ENCODE results near the gene ANKRD31.
A peak's percentile ranks its signal among the peaks of the same experiment; 100 is the strongest.
"Not testable (repeated sequence)": the region's sequence is repeated elsewhere in the genome, so short reads cannot be mapped to it uniquely, and the experiment has no call there.

The ANKRD31 gene

DNA sequence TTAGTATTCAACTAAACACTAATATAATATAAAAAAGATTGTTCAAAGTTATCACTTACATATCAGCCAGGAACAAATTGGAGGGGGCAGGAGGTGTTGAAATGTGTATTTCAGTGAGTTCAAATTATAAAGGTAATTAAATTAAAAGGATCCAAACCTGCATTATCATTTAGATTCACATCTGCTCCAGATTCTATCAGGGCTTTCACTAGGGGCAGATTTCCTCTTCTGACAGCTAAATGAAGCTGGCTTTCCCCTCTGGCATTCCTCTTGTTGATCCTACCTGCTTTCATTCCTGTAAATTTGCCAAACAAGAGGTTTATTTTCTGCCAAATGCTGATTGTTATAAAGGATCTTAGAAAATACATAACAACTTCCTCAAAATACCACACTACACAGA is 98.0 kb downstream of the ANKRD31 start:
- DNase-seq, result no peak

DNA sequence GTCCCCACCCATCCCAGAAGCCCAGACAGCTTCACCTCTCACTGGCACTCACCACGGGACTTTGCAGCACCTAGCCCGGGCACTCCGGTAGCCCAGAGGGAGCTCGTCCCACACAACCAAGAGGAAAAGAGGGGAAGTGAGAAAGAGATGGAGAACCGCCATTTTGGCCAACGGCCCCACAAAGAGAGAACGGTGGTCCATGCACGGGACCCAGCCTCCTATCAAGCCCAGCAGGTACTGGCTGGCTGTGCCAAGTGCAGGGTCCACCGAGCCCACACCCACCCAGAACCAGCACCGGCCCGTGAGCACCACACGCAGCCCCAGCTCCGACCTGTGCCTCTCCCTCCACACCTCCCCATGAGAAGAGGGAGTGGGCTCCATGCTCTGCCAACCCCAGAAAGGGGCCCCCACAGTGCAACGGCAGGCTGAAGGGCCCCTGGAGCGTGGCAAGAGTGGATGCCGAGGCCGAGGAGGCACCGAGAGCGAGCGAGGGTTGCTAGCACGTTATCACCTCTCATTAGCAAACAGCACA is 105.8 kb downstream of the ANKRD31 start:
- DNase-seq, result no peak

- DNase-seq, result no peak
Observed at GRCh38 chr5:75116856-75117255, 119.8 kb downstream of the ANKRD31 start.

DNA sequence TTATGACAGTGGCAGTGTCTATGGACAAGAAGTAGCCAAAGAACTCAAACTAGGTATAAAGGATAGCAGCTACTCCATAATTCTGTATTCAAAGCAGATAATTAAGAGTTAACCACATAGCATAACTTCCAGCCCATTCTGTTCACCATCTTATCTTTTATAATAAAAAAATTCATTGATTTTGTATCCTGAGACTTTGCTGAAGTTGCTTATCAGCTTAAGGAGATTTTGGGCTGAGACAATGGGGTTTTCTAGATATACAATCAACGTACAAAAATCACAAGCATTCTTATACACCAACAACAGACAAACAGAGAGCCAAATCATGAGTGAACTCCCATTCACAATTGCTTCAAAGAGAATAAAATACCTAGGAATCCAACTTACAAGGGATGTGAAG is 122.4 kb downstream of the ANKRD31 start:
- not testable (repeated sequence) for DNase-seq

DNA sequence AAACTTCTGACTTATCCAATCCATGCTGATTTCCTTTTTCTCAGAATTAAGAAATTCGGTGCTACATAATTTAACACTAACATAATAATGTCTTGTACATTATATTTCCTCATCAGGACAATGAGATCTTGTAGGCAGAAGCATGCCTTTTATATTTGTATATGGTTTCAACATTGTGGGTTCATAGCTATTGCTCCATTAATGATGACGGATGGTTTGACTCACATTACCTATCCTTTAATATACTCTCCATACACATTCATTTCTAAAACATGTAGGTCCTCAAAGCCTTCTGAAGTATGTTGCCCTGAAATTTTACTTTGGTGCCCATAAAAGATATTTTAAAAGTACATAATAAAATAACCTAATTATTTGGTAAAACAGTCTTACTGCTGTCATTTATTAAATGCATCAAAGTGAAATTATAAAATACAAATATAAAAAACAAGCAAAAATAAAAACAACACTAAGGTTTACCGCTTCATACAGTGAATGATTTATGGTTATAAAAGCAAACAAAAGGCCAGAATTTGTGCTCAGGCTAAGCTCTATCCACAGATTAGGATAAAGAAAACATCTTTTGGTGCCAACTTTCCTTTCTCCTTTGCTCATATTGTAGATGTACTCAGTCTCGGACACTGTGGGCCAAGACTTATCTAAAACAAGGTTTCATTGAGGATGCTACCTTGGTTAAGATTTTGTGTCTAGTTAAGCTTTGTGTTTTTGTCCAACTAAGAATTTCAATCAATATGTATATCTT is 123.1 kb downstream of the ANKRD31 start:
- DNase-seq, result no peak

DNA sequence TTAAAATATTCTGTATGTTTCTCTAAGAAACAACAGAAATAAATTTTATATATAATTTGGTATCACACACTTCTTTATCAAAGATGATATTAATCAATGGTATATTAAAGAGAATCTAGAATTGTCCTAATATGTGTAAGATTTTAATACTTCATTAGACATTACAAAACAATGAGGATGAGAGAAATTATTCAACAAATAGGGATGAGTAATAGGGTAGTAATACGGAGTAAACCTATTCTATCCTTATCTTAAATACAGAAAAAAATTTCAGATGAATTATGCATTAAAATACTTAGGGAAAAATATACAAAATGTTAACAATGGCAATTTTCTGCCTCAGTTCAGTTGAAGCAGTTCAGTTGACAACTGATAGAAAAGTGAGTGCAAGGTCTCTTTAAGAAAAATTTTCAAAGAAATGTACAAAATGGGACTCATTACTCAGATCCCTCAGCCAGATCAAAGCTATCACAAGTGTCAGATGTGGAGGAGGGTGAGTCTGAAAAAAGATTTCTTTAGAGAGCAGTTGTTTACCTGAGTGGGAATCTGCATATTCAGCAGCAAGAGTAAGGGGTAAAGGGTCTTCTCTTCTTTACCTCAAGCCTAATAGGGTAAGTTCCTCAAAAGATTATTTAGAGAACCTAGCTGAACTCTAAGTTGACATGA is 127.6 kb downstream of the ANKRD31 start:
- DNase-seq, result no peak

DNA sequence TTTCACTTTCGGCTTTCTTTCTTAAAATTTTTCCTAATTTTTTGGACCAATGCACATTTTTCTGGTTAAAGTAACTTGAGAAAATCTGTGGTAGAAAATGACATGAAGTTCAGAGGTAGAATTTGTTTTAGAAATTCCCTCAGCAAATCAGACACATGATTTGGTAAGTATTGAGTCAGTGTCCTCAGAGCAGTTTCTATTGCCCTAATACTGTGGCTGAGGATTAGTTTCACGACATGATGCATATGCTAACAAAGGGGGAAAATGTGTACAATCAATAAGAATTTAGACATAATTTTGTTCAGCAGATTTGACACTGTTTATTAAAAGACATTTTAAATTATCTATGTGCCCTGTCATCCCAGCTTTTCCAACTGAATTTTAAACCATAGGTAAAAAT is 128.2 kb downstream of the ANKRD31 start:
- DNase-seq, result no peak

DNA sequence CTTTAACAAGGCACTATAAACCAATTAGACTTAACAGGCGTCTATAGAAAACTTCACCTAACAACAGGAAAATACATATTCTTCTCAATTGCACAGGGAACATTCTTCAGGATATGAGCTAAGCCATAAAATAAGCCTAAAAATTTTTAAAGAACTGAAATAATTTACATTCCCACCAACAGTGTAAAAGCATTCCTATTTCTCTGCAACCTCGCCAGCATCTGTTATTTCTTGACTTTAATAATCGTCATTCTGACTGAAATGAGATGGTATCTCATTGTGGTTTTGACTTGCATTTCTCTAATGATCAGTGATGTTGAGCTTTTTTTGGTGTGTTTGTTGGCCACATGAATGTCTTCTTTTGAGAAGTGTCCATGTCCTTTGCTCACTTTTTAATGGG is 140.7 kb downstream of the ANKRD31 start:
- not testable (repeated sequence) for DNase-seq

DNA sequence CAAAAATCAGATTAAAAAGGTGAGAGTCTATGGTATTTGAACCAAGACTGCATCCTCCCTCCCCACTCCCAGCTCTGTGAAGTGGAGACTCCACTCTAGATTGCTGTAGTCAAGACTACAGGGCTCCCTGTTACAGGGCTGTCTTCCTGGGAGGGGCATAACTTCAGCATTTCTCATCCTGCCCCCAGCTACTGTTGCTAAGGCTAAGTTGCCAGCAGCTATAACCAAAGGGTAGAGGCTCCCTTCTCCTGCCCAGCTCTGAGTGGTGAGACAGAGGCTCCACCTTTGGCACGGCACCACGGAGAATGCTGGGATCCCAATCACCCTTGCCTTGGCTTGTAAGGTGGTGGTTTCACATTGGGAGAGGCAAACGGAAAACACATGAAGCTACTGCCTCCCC is 145.1 kb downstream of the ANKRD31 start:
- no peak for DNase-seq

- DNase-seq, result no peak
Observed at GRCh38 chr5:75089662-75090061, 147.0 kb downstream of the ANKRD31 start.

DNA sequence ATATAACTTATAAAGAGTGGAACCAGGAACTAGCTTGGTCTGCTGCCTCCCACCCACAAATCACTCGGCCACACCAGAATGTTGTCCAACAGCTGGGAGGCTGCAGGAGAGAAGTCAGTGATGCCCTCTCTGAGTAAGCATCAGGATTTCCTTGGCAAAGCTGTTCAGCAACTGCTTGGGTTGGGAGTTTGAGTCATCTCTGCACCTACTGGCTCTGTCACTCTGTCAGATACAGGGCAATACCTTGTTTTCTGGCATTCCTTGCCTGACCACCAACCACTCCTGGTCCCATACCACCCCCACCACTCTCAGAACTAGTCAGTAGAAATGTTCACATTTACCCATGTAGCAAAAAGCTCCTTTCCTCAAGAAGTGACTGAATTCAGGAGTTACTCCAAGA is 147.5 kb downstream of the ANKRD31 start:
- no peak for DNase-seq

DNA sequence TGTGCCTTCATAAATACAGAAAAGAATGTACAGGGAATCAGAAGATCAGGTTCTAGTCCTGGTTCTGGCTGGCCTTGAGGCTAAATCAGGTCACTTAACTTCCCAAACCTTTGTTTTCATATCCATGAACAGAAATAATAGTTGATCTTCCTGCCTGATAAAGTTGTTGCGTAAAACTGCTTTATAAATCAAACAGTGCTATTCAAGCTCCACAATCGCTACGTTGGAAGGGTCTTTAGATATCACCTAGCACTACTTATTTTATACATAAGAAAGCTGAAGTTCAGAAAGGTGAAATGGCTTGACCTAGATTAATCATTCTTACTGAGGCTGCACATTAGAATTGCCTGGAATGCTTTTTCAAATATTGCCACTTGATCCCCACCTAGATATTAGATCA is 148.0 kb downstream of the ANKRD31 start:
- DNase-seq, result no peak

GRCh38 chr5:75081510-75081909 is 155.2 kb downstream of the ANKRD31 start:
- DNase-seq, result no peak

DNA sequence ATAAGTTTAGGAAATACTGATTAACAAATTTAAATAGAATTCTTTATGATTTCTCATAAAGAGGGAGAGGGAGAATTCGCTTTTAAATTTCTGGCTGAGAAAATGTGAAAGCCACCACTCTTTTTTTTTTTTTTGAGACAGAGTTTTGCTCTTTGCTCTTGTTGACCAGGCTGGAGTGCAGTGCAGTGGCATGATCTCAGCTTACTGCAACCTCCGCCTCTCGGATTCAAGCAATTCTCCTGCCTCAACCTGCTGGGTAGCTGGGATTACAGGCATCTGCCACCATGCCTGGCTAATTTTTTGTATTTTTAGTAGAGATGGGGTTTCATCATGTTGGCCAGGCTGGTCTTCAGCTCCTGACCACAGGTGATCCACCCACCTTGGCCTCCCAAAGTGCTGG is 157.3 kb downstream of the ANKRD31 start:
- not testable (repeated sequence) for DNase-seq

DNA sequence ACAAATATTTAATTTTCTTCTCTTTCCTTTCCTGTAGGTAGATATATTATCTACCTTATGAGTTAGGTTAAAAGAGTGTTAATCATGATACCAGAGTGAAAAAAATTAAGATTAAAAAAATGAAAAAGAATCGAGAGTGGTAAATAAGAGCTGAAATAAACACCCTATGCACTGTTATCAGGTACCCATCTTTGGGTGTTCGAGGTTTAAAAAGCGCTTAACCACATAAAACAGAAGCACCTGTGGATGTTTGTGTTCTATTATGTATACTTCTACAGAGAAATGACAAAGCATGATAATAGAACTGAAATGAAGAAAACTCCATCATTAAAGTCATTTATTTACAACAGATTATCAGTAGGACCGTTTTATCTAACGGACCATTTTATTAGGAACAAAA is 158.7 kb downstream of the ANKRD31 start:
- no peak for DNase-seq

GRCh38 chr5:75072061-75072460 is 164.6 kb downstream of the ANKRD31 start:
- no peak for DNase-seq

- no peak for DNase-seq
Observed at GRCh38 chr5:75071100-75071499, 165.6 kb downstream of the ANKRD31 start.

GRCh38 chr5:75067434-75067833 is 169.2 kb downstream of the ANKRD31 start:
- no peak for DNase-seq

DNA sequence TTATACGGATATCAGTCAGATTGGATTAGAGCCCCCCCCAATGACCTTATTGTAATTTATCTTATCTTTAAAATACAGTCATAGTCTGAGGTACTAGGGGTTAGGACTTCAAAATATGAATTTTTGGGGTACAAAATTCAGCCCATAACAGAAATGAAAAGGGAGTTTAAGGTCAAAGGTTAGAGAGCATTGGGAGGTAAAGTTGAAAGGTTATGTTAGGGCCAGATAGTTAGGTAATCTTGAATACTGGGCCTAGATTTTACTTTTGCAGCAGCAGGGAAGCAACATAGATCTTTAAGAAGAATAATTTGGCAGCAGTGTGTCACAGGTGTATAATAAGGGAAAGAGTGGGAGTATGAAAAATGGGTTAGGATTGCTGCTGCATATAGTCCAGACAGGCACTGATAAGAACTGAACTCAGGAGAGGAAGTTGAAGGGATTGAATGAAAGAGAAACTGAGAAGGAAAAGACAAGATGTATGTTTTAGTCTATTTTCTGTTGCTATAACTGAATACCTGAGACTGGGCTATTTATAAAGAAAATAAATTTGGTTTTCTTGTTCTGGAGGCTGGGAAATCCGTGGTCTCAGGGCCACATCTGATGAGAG is 173.7 kb downstream of the ANKRD31 start:
- DNase-seq, result no peak

GRCh38 chr5:75059912-75060545 is 176.6 kb downstream of the ANKRD31 start:
- no peak for DNase-seq

DNA sequence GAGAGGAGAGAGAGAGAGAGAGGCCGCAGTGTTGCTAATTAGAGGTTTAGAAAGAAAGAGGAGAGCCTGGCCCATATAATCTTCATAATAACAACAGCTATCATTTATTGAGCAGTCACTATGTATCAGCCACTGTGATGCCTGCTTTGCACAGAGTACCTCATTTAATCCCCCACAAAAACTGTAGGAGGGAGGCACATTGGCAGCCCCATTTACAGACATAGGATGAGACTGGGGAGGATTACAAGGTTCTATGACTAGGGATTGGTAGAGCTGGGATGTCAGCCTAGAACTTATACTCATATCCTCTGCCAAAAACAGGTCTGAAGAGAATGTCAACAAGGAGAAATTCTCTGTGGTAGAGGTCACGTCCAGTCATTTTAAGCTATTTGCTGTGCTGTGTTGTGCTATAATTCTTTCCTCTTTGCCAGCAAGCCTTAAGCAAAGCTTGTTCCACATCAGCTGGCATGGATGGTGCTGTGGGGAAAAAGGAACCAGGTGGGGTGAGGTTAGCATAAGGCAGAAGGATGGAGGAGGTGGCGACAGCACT is 177.6 kb downstream of the ANKRD31 start:
- DNase-seq, result no peak

GRCh38 chr5:75057561-75057960 is 179.1 kb downstream of the ANKRD31 start:
- no peak for DNase-seq

GRCh38 chr5:75055727-75056144 is 180.9 kb downstream of the ANKRD31 start:
- peak in 1 of 2 experiments; percentile 39 for DNase-seq
